H9 (cell line): ENCODE measurements around the gene EAF2. TPM values are rescaled to one million over a fixed set of nuclear protein-coding genes. Genes with fewer than 3 reads are reported as not detected.

Experiments used
- DNase-seq: peaks from one replicate; pipeline ENCODE4 v3.0.0-alpha.2; 2017
- H2AFZ ChIP-seq: one replicate; pipeline ENCODE4 v1.6.1; 2013; ENCODE audit warnings: mild to moderate bottlenecking, low read length, control low read depth, moderate library complexity
- H2AK5ac ChIP-seq: 2 replicates; pipeline ENCODE4 v1.6.1; 2013; ENCODE audit warnings: low read length, control low read depth, mixed read lengths; ENCODE audit not compliant: insufficient read length
- H2BK120ac ChIP-seq: one replicate; pipeline ENCODE4 v1.6.1; 2013; ENCODE audit warnings: low read depth, mild to moderate bottlenecking, low read length, control low read depth, inconsistent platforms; ENCODE audit not compliant: poor library complexity, severe bottlenecking
- H2BK12ac ChIP-seq: 2 replicates; pipeline ENCODE4 v1.6.1; 2013; ENCODE audit warnings: low read length, control low read depth, mixed read lengths, low read depth; ENCODE audit not compliant: insufficient read length
- H2BK15ac ChIP-seq: 2 replicates; pipeline ENCODE4 v1.6.1; 2013; ENCODE audit warnings: low read depth, low read length, control low read depth
- H2BK20ac ChIP-seq: one replicate; pipeline ENCODE4 v1.6.1; 2013; ENCODE audit warnings: low read depth, mild to moderate bottlenecking, low read length, control low read depth, inconsistent platforms; ENCODE audit not compliant: poor library complexity, severe bottlenecking
- H2BK5ac ChIP-seq: 2 replicates; pipeline ENCODE4 v1.6.1; 2013; ENCODE audit warnings: low read length, control low read depth, mixed read lengths; ENCODE audit not compliant: insufficient read length
- H3K14ac ChIP-seq: 2 replicates; pipeline ENCODE4 v1.6.1; 2013; ENCODE audit warnings: low read length, control low read depth; ENCODE audit not compliant: insufficient read depth
- H3K18ac ChIP-seq: 2 replicates; pipeline ENCODE4 v1.6.1; 2013; ENCODE audit warnings: low read depth, mild to moderate bottlenecking, mixed read lengths, low read length, control low read depth; ENCODE audit not compliant: insufficient read length
- H3K23ac ChIP-seq: 2 replicates; pipeline ENCODE4 v1.6.1; 2013; ENCODE audit warnings: low read length, control low read depth, mixed read lengths, low read depth; ENCODE audit not compliant: insufficient read length
- H3K23me2 ChIP-seq: 2 replicates; pipeline ENCODE4 v1.6.1; 2013; ENCODE audit warnings: low read depth, mild to moderate bottlenecking, mixed read lengths, low read length, control low read depth; ENCODE audit not compliant: insufficient read length, poor library complexity, severe bottlenecking
- H3K27ac ChIP-seq: 2 replicates; pipeline ENCODE4 v1.5.1; 2013; ENCODE audit warnings: low read length, control low read depth, mixed read lengths, low read depth; ENCODE audit not compliant: insufficient read length
- H3K27me3 ChIP-seq: 2 replicates; pipeline ENCODE4 v1.6.1; 2013; ENCODE audit warnings: low read length, control low read depth, inconsistent platforms; ENCODE audit not compliant: insufficient read depth
- H3K4ac ChIP-seq: 2 replicates; pipeline ENCODE4 v1.6.1; 2013; ENCODE audit warnings: low read depth, mild to moderate bottlenecking, control low read depth, inconsistent platforms, low read length, moderate library complexity
- H3K4me1 ChIP-seq: 2 replicates; pipeline ENCODE4 v1.6.1; 2013; ENCODE audit warnings: low read length, control low read depth, inconsistent platforms; ENCODE audit not compliant: insufficient read depth
- H3K4me2 ChIP-seq: 2 replicates; pipeline ENCODE4 v1.6.1; 2013; ENCODE audit warnings: low read length, control low read depth, mixed read lengths; ENCODE audit not compliant: insufficient read length, insufficient read depth
- H3K56ac ChIP-seq: 2 replicates; pipeline ENCODE4 v1.6.1; 2013; ENCODE audit warnings: low read depth, mild to moderate bottlenecking, mixed read lengths, low read length, control low read depth; ENCODE audit not compliant: insufficient read length
- H3K79me1 ChIP-seq: 2 replicates; pipeline ENCODE4 v1.6.1; 2013; ENCODE audit warnings: low read depth, mild to moderate bottlenecking, moderate library complexity, low read length, control low read depth, inconsistent platforms; ENCODE audit not compliant: insufficient read depth, poor library complexity, severe bottlenecking
- H3K79me2 ChIP-seq: 2 replicates; pipeline ENCODE4 v1.6.1; 2013; ENCODE audit warnings: low read length, control low read depth, inconsistent platforms; ENCODE audit not compliant: insufficient read depth
- H3K9ac ChIP-seq: 2 replicates; pipeline ENCODE4 v1.6.1; 2013; ENCODE audit warnings: low read length, control low read depth, mixed read lengths; ENCODE audit not compliant: insufficient read length; ENCODE audit errors: extremely low read depth
- H3K9me3 ChIP-seq: one replicate; pipeline ENCODE4 v1.6.1; 2013; ENCODE audit warnings: low read depth, low read length, inconsistent platforms; ENCODE audit not compliant: control insufficient read depth
- H3T11ph ChIP-seq: one replicate; pipeline ENCODE4 v1.6.1; 2013; ENCODE audit warnings: mild to moderate bottlenecking, low read length, control low read depth, inconsistent platforms
- H4K20me1 ChIP-seq: one replicate; pipeline ENCODE4 v1.6.1; 2013; ENCODE audit not compliant: control insufficient read depth, insufficient read length, insufficient read depth
- H4K5ac ChIP-seq: 2 replicates; pipeline ENCODE4 v1.6.1; 2013; ENCODE audit warnings: low read depth, mild to moderate bottlenecking, mixed read lengths, low read length, control low read depth; ENCODE audit not compliant: insufficient read length
- H4K8ac ChIP-seq: replicated peaks from 2 replicates; pipeline ENCODE4 v1.6.1; 2013; ENCODE audit warnings: low read length, control low read depth, mixed read lengths, low read depth; ENCODE audit not compliant: insufficient read length
- H4K91ac ChIP-seq: 2 replicates; pipeline ENCODE4 v1.6.1; 2013; ENCODE audit warnings: low read depth, mild to moderate bottlenecking, moderate library complexity, mixed read lengths, low read length, control low read depth; ENCODE audit not compliant: insufficient read length
- H3K27ac Mint-ChIP-seq, 3 experiments: 2 replicates in 2 of 3; 3 replicates in 1 of 3; pipeline ENCODE4 v1.8.0; 2020 to 2021; ENCODE audit warnings: mixed read lengths in 3 of 3, mild to moderate bottlenecking in 1 of 3, moderate library complexity in 1 of 3
- H3K27me3 Mint-ChIP-seq: 2 replicates; pipeline ENCODE4 v1.8.0; 2021; ENCODE audit warnings: low read depth, mild to moderate bottlenecking, moderate library complexity, mixed read lengths
- H3K36me3 Mint-ChIP-seq, 3 experiments: 2 replicates in 2 of 3; 3 replicates in 1 of 3; pipeline ENCODE4 v1.8.0; 2020 to 2021; ENCODE audit warnings: low read depth in 3 of 3, mixed read lengths in 3 of 3; ENCODE audit not compliant: insufficient read depth in 1 of 3
- H3K4me1 Mint-ChIP-seq, 2 experiments: 2 replicates each; pipeline ENCODE4 v1.8.0; 2020; ENCODE audit warnings: mixed read lengths in 2 of 2
- H3K4me3 Mint-ChIP-seq, 2 experiments: 2 replicates in 1 of 2; 3 replicates in 1 of 2; pipeline ENCODE4 v1.8.0; 2020 to 2021; ENCODE audit warnings: mild to moderate bottlenecking in 2 of 2, mixed read lengths in 2 of 2, moderate library complexity in 1 of 2
- H3K9me3 Mint-ChIP-seq, 2 experiments: 2 replicates in 1 of 2; 3 replicates in 1 of 2; pipeline ENCODE4 v1.8.0; 2020; ENCODE audit warnings: mild to moderate bottlenecking in 2 of 2, mixed read lengths in 2 of 2, moderate library complexity in 1 of 2
- WGBS: extraction: QIAGEN DNeasy Blood & Tissue Kit; methylation state at CpG from one replicate; pipeline ENCODE4 v1.1.7; 2013; ENCODE audit warnings: missing lambda C conversion rate, low lambda C conversion rate, mixed read lengths; ENCODE audit not compliant: insufficient read length; ENCODE audit errors: extremely low coverage; 5-methylcytosine and 5-hydroxymethylcytosine counted together
- total RNA-seq: library from RNA; stranded (reverse); gene quantifications from 2 replicates; pipeline ENCODE4 v1.2.1, GENCODE V29; 2021
- TF ChIP-seq, protein P1 (sequence below): fragments of 200-600 bp; sonication (generic); conservative IDR thresholded peaks from 3 replicates; pipeline ENCODE4 v1.8.0; 2021; ENCODE audit warnings: antibody characterized with exemption, mild to moderate bottlenecking

The EAF2 gene
- total RNA-seq, 1 experiment from 2014 or later, result 4.3 TPM

GRCh38 chr3:121885386-121885785 is 50.4 kb downstream of the EAF2 start:
- Histone ChIP-seq H3K56ac (no peak overlapping the region), H4K8ac (no peak overlapping the region), H3K4me1 (no peaks in the 10 kb centered on the region), H3K23ac (no peak overlapping the region), H2AFZ (no peak overlapping the region), H3K9ac (no peak overlapping the region), H4K5ac (no peak overlapping the region), H3K4ac (no peak overlapping the region), H3K23me2 (no peaks in the 10 kb centered on the region), H3K4me2 (no peak overlapping the region), H3T11ph (no peak overlapping the region), H4K91ac (no peak overlapping the region), H3K9me3 (no peaks in the 10 kb centered on the region), H3K14ac (no peak overlapping the region), H3K27me3 (no peaks in the 10 kb centered on the region), H3K27ac (no peak overlapping the region), H2BK15ac (no peak overlapping the region), H2BK20ac (no peak overlapping the region), H3K79me1 (no peaks in the 10 kb centered on the region), H2BK120ac (no peak overlapping the region), H4K20me1 (no peaks in the 10 kb centered on the region), H3K18ac (no peak overlapping the region), H2BK5ac (no peak overlapping the region), H2AK5ac (no peak overlapping the region), H3K79me2 (no peaks in the 10 kb centered on the region), H2BK12ac (no peak overlapping the region)
- TF ChIP-seq, protein P1, sequence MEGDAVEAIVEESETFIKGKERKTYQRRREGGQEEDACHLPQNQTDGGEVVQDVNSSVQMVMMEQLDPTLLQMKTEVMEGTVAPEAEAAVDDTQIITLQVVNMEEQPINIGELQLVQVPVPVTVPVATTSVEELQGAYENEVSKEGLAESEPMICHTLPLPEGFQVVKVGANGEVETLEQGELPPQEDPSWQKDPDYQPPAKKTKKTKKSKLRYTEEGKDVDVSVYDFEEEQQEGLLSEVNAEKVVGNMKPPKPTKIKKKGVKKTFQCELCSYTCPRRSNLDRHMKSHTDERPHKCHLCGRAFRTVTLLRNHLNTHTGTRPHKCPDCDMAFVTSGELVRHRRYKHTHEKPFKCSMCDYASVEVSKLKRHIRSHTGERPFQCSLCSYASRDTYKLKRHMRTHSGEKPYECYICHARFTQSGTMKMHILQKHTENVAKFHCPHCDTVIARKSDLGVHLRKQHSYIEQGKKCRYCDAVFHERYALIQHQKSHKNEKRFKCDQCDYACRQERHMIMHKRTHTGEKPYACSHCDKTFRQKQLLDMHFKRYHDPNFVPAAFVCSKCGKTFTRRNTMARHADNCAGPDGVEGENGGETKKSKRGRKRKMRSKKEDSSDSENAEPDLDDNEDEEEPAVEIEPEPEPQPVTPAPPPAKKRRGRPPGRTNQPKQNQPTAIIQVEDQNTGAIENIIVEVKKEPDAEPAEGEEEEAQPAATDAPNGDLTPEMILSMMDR, result no peak
- Mint-ChIP-seq H3K27me3 (no peaks in the 10 kb centered on the region), H3K4me1 (peaks cover 7% of the 10 kb centered on the region in 2 experiments), H3K27ac (peak overlapping the region in 1 of 3 experiments; percentile 26; a peak in 1 of 7 replicates), H3K9me3 (no peaks in the 10 kb centered on the region), H3K36me3 (no peaks in the 10 kb centered on the region), H3K4me3 (no peak overlapping the region)
- WGBS, result no CpG with 5 or more reads among the region's 2 CpGs
- no peak for DNase-seq
